Ramos (cell line): ENCODE results near the gene RNGTT.

Source experiments
- in situ Hi-C: fragments of 300-500 bp; cut with MboI; formaldehyde crosslinking; loops from one replicate; pipeline ENCODE4 v1.14.3; 2022; ENCODE audit warnings: low sequenced_read_pairs; ENCODE audit not compliant: unreplicated experiment

RNGTT gene

GRCh38 chr6:88963139-88964090 lies at the start of gene RNGTT:
Gene RNGTT, minus strand, starts transcription at chr6:88963618. Its CDS starts 209 bp downstream, at chr6:88963409.
- in situ Hi-C loops, result no loop called here

GRCh38 chr6:89011436-89011835 lies 48.0 kb upstream of the RNGTT start:
- in situ Hi-C loops, result no loop called here

GRCh38 chr6:89010825-89011224 lies 47.4 kb upstream of the RNGTT start:
- in situ Hi-C loops, result no loop called here

GRCh38 chr6:89009624-89010059 lies 46.2 kb upstream of the RNGTT start:
- in situ Hi-C loops, result no loop called here

- in situ Hi-C loops, result no loop called here
These were observed 45.5 kb upstream of the RNGTT start for GRCh38 chr6:89008815-89009374.

- in situ Hi-C loops, result no loop called here
These were observed 44.8 kb upstream of the RNGTT start for GRCh38 chr6:89008001-89008814.

GRCh38 chr6:89007209-89008000 lies 44.0 kb upstream of the RNGTT start:
- in situ Hi-C loops, result no loop called here

- in situ Hi-C loops, result no loop called here
These were observed 39.1 kb upstream of the RNGTT start for GRCh38 chr6:89002523-89002922.

GRCh38 chr6:88997327-88997726 lies 33.9 kb upstream of the RNGTT start:
- in situ Hi-C loops, result no loop called here

- in situ Hi-C loops, result no loop called here
These were observed 29.5 kb upstream of the RNGTT start for GRCh38 chr6:88992741-88993552.

- in situ Hi-C loops, result loop anchor here (10.0 kb wide), 1 partner anchor 256 kb away; no protein-coding TSS in a partner anchor
These were observed 25.8 kb upstream of the RNGTT start for GRCh38 chr6:88989215-88989614.

- in situ Hi-C loops, result loop anchor here (10.0 kb wide), 1 partner anchor 257 kb away; no protein-coding TSS in a partner anchor
These were observed 24.5 kb upstream of the RNGTT start for GRCh38 chr6:88987922-88988321.

- in situ Hi-C loops, result loop anchor here (10.0 kb wide), 1 partner anchor 259 kb away; no protein-coding TSS in a partner anchor
These were observed 22.5 kb upstream of the RNGTT start for GRCh38 chr6:88985901-88986300.

- in situ Hi-C loops, result loop anchor here (10.0 kb wide), 1 partner anchor 260 kb away; no protein-coding TSS in a partner anchor
These were observed 21.2 kb upstream of the RNGTT start for GRCh38 chr6:88984606-88985005.

GRCh38 chr6:88984152-88984551 lies 20.7 kb upstream of the RNGTT start:
- in situ Hi-C loops, result loop anchor here (10.0 kb wide), 1 partner anchor 261 kb away; no protein-coding TSS in a partner anchor

- in situ Hi-C loops, result loop anchor here (10.0 kb wide), 1 partner anchor 261 kb away; no protein-coding TSS in a partner anchor
These were observed 20.1 kb upstream of the RNGTT start for GRCh38 chr6:88983532-88983931.

GRCh38 chr6:88983129-88983528 lies 19.7 kb upstream of the RNGTT start:
- in situ Hi-C loops, result loop anchor here (10.0 kb wide), 1 partner anchor 262 kb away; no protein-coding TSS in a partner anchor

GRCh38 chr6:88982720-88983119 lies 19.3 kb upstream of the RNGTT start:
- in situ Hi-C loops, result loop anchor here (10.0 kb wide), 1 partner anchor 262 kb away; no protein-coding TSS in a partner anchor
